GM23248 (cell line): Measurements from ENCODE around the gene FSIP1. TPM values are rescaled to one million over a fixed set of nuclear protein-coding genes. Genes with fewer than 3 reads are reported as not detected.

Experiments used
- DNase-seq: peaks from one replicate; pipeline ENCODE4 v3.0.0-alpha.2; 2015
- H2AFZ ChIP-seq: fragments of 200-600 bp; sonication (generic); 2 replicates; pipeline ENCODE4 v1.6.1; 2016; ENCODE audit warnings: antibody characterized with exemption
- H3F3A ChIP-seq: fragments of 200-600 bp; sonication (generic); 2 replicates; pipeline ENCODE4 v1.6.1; 2016; ENCODE audit warnings: mild to moderate bottlenecking, antibody characterized with exemption, mixed run types; ENCODE audit not compliant: insufficient read depth
- H3K27ac ChIP-seq: fragments of 200-600 bp; sonication (generic); 2 replicates; pipeline ENCODE4 v1.5.1; 2016; ENCODE audit warnings: mild to moderate bottlenecking
- H3K27me3 ChIP-seq: fragments of 200-600 bp; sonication (generic); replicated peaks from 2 replicates; pipeline ENCODE4 v1.6.1; 2016; ENCODE audit warnings: mild to moderate bottlenecking; ENCODE audit not compliant: insufficient read depth
- H3K36me3 ChIP-seq: fragments of 200-600 bp; sonication (generic); 2 replicates; pipeline ENCODE4 v1.6.1; 2016; ENCODE audit warnings: low read depth, mild to moderate bottlenecking
- H3K4me1 ChIP-seq: fragments of 200-600 bp; sonication (generic); 2 replicates; pipeline ENCODE4 v1.6.1; 2016; ENCODE audit warnings: mild to moderate bottlenecking; ENCODE audit not compliant: insufficient read depth
- H3K4me2 ChIP-seq: fragments of 200-600 bp; sonication (generic); one replicate; pipeline ENCODE4 v1.6.1; 2016; ENCODE audit warnings: mild to moderate bottlenecking; ENCODE audit not compliant: unreplicated experiment
- H3K4me3 ChIP-seq: fragments of 200-600 bp; sonication (generic); 2 replicates; pipeline ENCODE4 v1.5.1; 2016; ENCODE audit warnings: mild to moderate bottlenecking
- H3K79me2 ChIP-seq: fragments of 200-600 bp; sonication (generic); 2 replicates; pipeline ENCODE4 v1.6.1; 2016; ENCODE audit warnings: mild to moderate bottlenecking; ENCODE audit not compliant: insufficient read depth
- H3K9ac ChIP-seq: fragments of 200-600 bp; sonication (generic); 2 replicates; pipeline ENCODE4 v1.6.1; 2016; ENCODE audit warnings: mild to moderate bottlenecking
- H3K9me2 ChIP-seq: fragments of 200-600 bp; sonication (generic); 2 replicates; pipeline ENCODE4 v1.6.1; 2016; ENCODE audit warnings: mixed run types, mild to moderate bottlenecking, moderate library complexity; ENCODE audit not compliant: insufficient read depth
- H3K9me3 ChIP-seq: fragments of 200-600 bp; sonication (generic); one replicate; pipeline ENCODE4 v1.6.1; 2017; ENCODE audit warnings: low read depth
- H4K20me1 ChIP-seq: fragments of 200-600 bp; sonication (generic); 2 replicates; pipeline ENCODE4 v1.6.0; 2016; ENCODE audit not compliant: insufficient read depth
- EZH2 ChIP-seq: fragments of 200-600 bp; sonication (generic); IDR thresholded peaks from 2 replicates; pipeline ENCODE4 v1.6.1; 2018; ENCODE audit warnings: antibody characterized with exemption, mild to moderate bottlenecking; ENCODE audit not compliant: insufficient read depth, poor library complexity, severe bottlenecking
- EZH2phosphoT487 ChIP-seq: fragments of 200-600 bp; sonication (generic); IDR thresholded peaks from 2 replicates; pipeline ENCODE4 v1.6.1; 2018; ENCODE audit warnings: antibody characterized with exemption, moderate library complexity, mild to moderate bottlenecking, low read depth; ENCODE audit not compliant: insufficient read depth
- WGBS, 2 experiments: methylation state at CpG; one replicate each; pipeline ENCODE4 v1.1.6; 2015 to 2017; ENCODE audit warnings: low lambda C conversion rate in 2 of 2, low coverage in 1 of 2; ENCODE audit errors: missing lambda C conversion rate in 2 of 2; 5-methylcytosine and 5-hydroxymethylcytosine counted together
- in situ Hi-C: fragments of 300-500 bp; cut with MboI; formaldehyde crosslinking; loops from 2 replicates; pipeline ENCODE4 v1.15.0; 2020
- polyA plus RNA-seq: library from polyadenylated mRNA; unstranded; fragments of >200 nt; fragmentation: Nextera tagmentation; extraction: Ambion mirVana; gene quantifications from 2 replicates; pipeline ENCODE4 v1.2.1, GENCODE V29; 2016
- total RNA-seq: library from RNA; depleted of rRNA; stranded (reverse); fragments of >200 nt; shearing (Covaris generic); gene quantifications from 2 replicates; pipeline ENCODE4 v1.2.3, GENCODE V29; 2014

Gene FSIP1
- total and polyA plus RNA-seq, 2 experiments from 2014 or later = 2.4 TPM

DNA sequence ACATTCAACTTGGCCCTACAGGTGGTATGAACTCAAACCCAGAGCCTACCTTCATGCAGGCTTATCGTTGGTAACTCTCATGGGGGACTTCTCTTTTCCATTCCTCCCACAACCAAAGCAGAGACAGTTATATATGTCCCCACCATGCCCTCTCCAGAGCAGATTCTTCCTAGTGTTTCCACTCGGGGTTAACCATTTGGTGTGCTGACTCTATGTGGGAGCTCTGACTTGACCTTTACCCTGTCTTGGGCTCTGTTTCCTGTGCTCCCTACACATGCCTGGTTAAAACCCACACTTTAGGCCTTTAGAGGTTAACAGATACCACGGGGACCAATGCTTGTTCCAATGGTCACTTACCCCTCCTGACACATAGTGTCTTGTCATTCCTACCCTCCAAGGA is 80.7 kb downstream of the FSIP1 start:
- Histone ChIP-seq H3K9ac (no peak overlapping the region), H2AFZ (no peak overlapping the region), H3K4me1 (peaks cover 25% of the 10 kb centered on the region), H3K27ac (no peak overlapping the region), H3K4me3 (no peak overlapping the region), H3K4me2 (no peak overlapping the region), H4K20me1 (no peaks in the 10 kb centered on the region), H3K9me3 (no peaks in the 10 kb centered on the region), H3K79me2 (no peaks in the 10 kb centered on the region), H3F3A (peaks cover 15% of the 10 kb centered on the region), H3K9me2 (no peaks in the 10 kb centered on the region), H3K27me3 (no peaks in the 10 kb centered on the region), H3K36me3 (no peaks in the 10 kb centered on the region)
- no peak for DNase-seq
- TF ChIP-seq EZH2 (no peak), EZH2phosphoT487 (no peak)
- in situ Hi-C loops = no loop called here
- WGBS, 2 experiments = 94 to 95% methylated on average over 3 of the region's 3 CpGs

DNA sequence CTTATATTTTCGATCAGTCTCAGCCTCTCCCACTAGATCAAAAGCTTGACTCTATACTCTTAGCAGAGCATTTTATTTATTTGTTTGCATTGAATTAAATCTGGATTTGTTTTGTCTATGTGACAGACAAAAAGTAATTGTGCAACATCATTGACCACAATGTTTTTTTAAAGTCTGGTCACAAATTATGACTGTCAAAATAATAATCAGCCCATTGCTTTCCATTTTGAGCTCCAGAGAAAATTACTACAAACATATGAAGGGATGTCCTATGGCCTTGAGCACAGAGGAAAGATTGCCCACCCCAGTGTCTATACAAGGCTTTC is 82.3 kb downstream of the FSIP1 start:
- no peaks in the 10 kb centered on the region for H3K27me3 ChIP-seq
- no peaks in the 10 kb centered on the region for H3K9me2 ChIP-seq
- H3K4me1 ChIP-seq = peaks cover 25% of the 10 kb centered on the region
- no peaks in the 10 kb centered on the region for H4K20me1 ChIP-seq
- no peaks in the 10 kb centered on the region for H3K79me2 ChIP-seq
- H3K9me3 ChIP-seq = no peaks in the 10 kb centered on the region
- H3K27ac ChIP-seq = peak overlapping the region; percentile 16; the same call in 1 of the 2 replicates
- DNase-seq = no peak
- H3F3A ChIP-seq = peaks cover 15% of the 10 kb centered on the region
- H3K9ac ChIP-seq = no peak overlapping the region
- WGBS, 2 experiments = 40 to 54% methylated on average over 1 of the region's 1 CpG
- in situ Hi-C loops = no loop called here
- 0 out of 2 replicates have a peak overlapping the region, but pooled peaks have one; percentile 47 for H2AFZ ChIP-seq
- H3K4me2 ChIP-seq = peak overlapping the region; percentile 1
- no peak overlapping the region for H3K4me3 ChIP-seq
- no peak for TF ChIP-seq EZH2
- TF ChIP-seq EZH2phosphoT487 = no peak
- H3K36me3 ChIP-seq = no peaks in the 10 kb centered on the region

DNA sequence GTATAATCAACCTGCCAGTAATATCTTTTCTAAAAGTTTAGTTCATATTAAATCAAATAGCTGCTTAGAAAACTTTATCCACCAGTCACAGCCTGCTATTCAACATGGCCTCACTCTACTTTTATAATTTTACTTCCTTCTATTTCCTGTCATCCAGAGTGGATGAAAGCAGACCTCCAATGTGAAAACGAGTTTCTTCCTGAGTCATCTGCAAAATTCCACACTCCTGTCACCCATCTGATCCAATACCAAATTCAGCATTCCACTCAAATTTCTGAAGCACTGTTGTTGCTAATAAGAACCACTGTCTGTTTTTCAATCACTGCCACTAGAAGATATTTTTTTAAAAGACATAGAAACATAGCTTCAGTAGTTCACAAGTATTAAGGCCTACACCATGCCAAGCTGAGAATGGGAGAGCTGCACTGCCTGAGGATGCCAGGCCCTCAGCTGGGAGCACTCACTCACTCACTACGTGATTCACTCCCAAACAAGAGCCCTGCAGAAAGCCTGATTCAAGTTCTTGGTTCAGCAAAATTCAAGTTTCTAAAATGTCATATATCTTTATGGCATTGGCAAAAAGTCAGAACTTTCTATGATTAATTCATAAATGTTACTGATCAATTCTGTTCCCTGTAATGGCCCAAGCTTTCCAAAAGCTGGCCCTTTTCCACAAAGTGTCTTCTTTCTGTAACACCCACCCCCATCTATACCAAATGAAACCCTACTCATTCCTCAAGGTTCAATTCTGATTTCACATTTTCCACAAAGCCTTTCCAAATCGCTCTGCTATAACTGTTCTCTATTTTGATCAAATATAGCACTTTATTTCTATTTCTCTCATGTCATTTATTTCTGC is 82.9 kb downstream of the FSIP1 start:
- Histone ChIP-seq H3K4me3 (no peak overlapping the region), H3K27ac (peak overlapping the region; percentile 16), H3F3A (peaks cover 15% of the 10 kb centered on the region), H3K27me3 (no peaks in the 10 kb centered on the region), H3K9ac (no peak overlapping the region), H4K20me1 (no peaks in the 10 kb centered on the region), H3K9me2 (no peaks in the 10 kb centered on the region), H3K4me2 (peak overlapping the region; percentile 26), H3K36me3 (no peaks in the 10 kb centered on the region), H2AFZ (peak overlapping the region; percentile 47), H3K9me3 (no peaks in the 10 kb centered on the region), H3K79me2 (no peaks in the 10 kb centered on the region), H3K4me1 (peaks cover 19% of the 10 kb centered on the region)
- DNase-seq = peak; percentile 70
- 11 to 18% methylated on average over 3 of the region's 3 CpGs for WGBS, 2 experiments
- no peak for TF ChIP-seq EZH2phosphoT487
- TF ChIP-seq EZH2 = no peak
- in situ Hi-C loops = no loop called here

DNA sequence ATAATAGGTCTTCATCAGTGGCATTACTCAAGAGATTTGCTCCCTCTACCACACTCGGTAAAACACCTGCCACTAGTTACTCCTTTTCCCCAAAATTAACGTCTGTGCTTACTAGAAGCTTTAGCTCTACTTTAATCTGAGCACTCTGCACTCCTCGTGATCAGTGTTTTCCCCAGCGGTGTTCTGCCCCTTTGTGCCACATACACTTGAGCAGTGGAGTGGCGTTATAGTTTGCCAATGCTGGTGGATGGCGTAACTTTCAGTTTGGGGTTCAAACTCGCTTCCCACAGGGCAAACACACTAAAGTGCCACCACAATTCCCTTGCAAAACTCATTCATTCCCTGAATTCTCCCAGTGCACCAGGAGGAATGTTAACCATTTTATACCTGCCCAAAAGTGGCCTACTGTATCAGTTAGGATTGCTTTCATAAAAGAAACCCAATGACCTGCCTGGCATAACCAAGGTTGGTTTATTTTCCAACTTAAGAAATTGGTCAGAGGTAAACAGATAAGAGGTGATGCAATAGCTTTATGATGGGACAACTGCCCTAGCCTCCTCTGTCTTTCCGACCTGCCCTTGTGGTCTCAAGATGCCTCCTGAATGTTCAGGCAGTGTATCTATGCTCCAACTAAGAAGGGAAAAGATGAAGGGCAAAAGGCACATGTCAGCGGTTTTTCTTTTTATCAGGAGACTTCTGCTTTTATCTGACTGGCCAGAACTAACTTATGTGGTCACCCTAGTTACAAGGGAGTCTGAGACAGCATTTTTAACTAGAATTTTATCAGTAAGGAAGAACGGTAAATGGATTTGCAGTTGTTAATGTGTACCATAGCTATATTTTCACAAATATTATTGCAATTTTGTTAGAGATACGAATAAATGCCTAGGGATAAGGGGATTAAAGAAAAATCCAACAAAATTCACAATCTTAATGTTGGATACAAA is 83.9 kb downstream of the FSIP1 start:
- Histone ChIP-seq H3K4me1 (peaks cover 14% of the 10 kb centered on the region), H3K27me3 (no peaks in the 10 kb centered on the region), H3K4me3 (no peak overlapping the region), H3K4me2 (peak overlapping the region; percentile 26), H2AFZ (no peak overlapping the region), H4K20me1 (no peaks in the 10 kb centered on the region), H3K9me2 (peaks cover 4% of the 10 kb centered on the region; the same call in 1 of the 2 replicates), H3F3A (peaks cover 15% of the 10 kb centered on the region), H3K79me2 (no peaks in the 10 kb centered on the region), H3K9ac (no peak overlapping the region), H3K36me3 (no peaks in the 10 kb centered on the region), H3K27ac (peak overlapping the region; percentile 16; the same call in 1 of the 2 replicates), H3K9me3 (no peaks in the 10 kb centered on the region)
- in situ Hi-C loops = no loop called here
- DNase-seq = no peak
- TF ChIP-seq EZH2 (no peak), EZH2phosphoT487 (no peak)
- WGBS, 2 experiments = 89 to 91% methylated on average over 11 of the region's 11 CpGs
